ENCODE data around the gene TRIM47. TPM values are rescaled to one million over a fixed set of nuclear protein-coding genes. Genes with fewer than 3 reads are reported as not detected.
"Not testable (repeated sequence)": the region's sequence is repeated elsewhere in the genome, so short reads cannot be mapped to it uniquely, and the experiment has no call there.

TRIM47 gene
- total and polyA plus RNA-seq, 4 donors: 6.9 to 18.5 (median 13.8) TPM

- H3K9me3 ChIP-seq (ENCODE audit: control insufficient read depth in 4 of 4, low read length in 3 of 4); H3K27me3 ChIP-seq (ENCODE audit: control insufficient read depth in 4 of 4, insufficient read depth in 4 of 4, low read length in 3 of 4); H3K27ac ChIP-seq (ENCODE audit: low read depth in 1 of 2, low read length in 2 of 2); DNase-seq (ENCODE audit: low spot score); H3K36me3 ChIP-seq (ENCODE audit: control insufficient read depth in 4 of 4, insufficient read depth in 3 of 4, low read depth in 1 of 4, low read length in 3 of 4); H3K4me3 ChIP-seq (ENCODE audit: low read depth in 1 of 3, low read length in 3 of 3); H3K9ac ChIP-seq (ENCODE audit: low read depth in 1 of 2, low read length in 2 of 2); H3K4me1 ChIP-seq (ENCODE audit: control insufficient read depth in 4 of 4, insufficient read depth in 4 of 4, low read length in 3 of 4): not testable (repeated sequence)
- WGBS: 84% methylated on average over 4 of the region's 4 CpGs
Observed at GRCh38 chr17:75864887-75865286, 13.5 kb downstream of the TRIM47 start.

- DNase-seq (ENCODE audit: low spot score): no peak
- Histone ChIP-seq H3K4me1 (ENCODE audit: control insufficient read depth in 4 of 4, insufficient read depth in 4 of 4, low read length in 3 of 4) (no peaks in the 10 kb centered on the region), H3K4me3 (ENCODE audit: low read depth in 1 of 3, low read length in 3 of 3) (no peak overlapping the region), H3K9ac (ENCODE audit: low read depth in 1 of 2, low read length in 2 of 2) (no peak overlapping the region), H3K27me3 (ENCODE audit: control insufficient read depth in 4 of 4, insufficient read depth in 4 of 4, low read length in 3 of 4) (no peaks in the 10 kb centered on the region), H3K36me3 (ENCODE audit: control insufficient read depth in 4 of 4, insufficient read depth in 3 of 4, low read depth in 1 of 4, low read length in 3 of 4) (no peaks in the 10 kb centered on the region), H3K9me3 (ENCODE audit: control insufficient read depth in 4 of 4, low read length in 3 of 4) (no peaks in the 10 kb centered on the region), H3K27ac (ENCODE audit: low read depth in 1 of 2, low read length in 2 of 2) (peak overlapping the region in 1 of 2 donors; percentile 31)
- TF ChIP-seq FOXA1 (IDR thresholded peaks at IDR 0.05): no peak
- TF ChIP-seq SP1 (IDR thresholded peaks at IDR 0.05): peak; percentile 8
- WGBS: 63% methylated on average over 8 of the region's 8 CpGs
Observed at GRCh38 chr17:75864448-75864871, 13.9 kb downstream of the TRIM47 start.

- DNase-seq (ENCODE audit: low spot score): no peak
- Histone ChIP-seq H3K4me1 (ENCODE audit: control insufficient read depth in 4 of 4, insufficient read depth in 4 of 4, low read length in 3 of 4) (peaks cover 0 to 2% (median 0%) of the 10 kb centered on the region in 4 donors), H3K27me3 (ENCODE audit: control insufficient read depth in 4 of 4, insufficient read depth in 4 of 4, low read length in 3 of 4) (no peaks in the 10 kb centered on the region), H3K4me3 (ENCODE audit: low read depth in 1 of 3, low read length in 3 of 3) (no peak overlapping the region), H3K27ac (ENCODE audit: low read depth in 1 of 2, low read length in 2 of 2) (no peak overlapping the region), H3K9ac (ENCODE audit: low read depth in 1 of 2, low read length in 2 of 2) (no peak overlapping the region), H3K9me3 (ENCODE audit: control insufficient read depth in 4 of 4, low read length in 3 of 4) (no peaks in the 10 kb centered on the region), H3K36me3 (ENCODE audit: control insufficient read depth in 4 of 4, insufficient read depth in 3 of 4, low read depth in 1 of 4, low read length in 3 of 4) (no peaks in the 10 kb centered on the region)
- WGBS: 81% methylated on average over 9 of the region's 9 CpGs
- no peak for TF ChIP-seq REST (IDR thresholded peaks at IDR 0.05)
- no peak for TF ChIP-seq RAD21 (IDR thresholded peaks at IDR 0.05)
- no peak for TF ChIP-seq JUND (IDR thresholded peaks at IDR 0.05)
- TF ChIP-seq CTCF (IDR thresholded peaks at IDR 0.05; ENCODE audit: low read depth, low read length, missing input control): no peak
- no peak for TF ChIP-seq ZBTB33 (IDR thresholded peaks at IDR 0.05)
- TF ChIP-seq GABPA (IDR thresholded peaks at IDR 0.05 in 1 of 2, conservative IDR thresholded peaks at IDR 0.05 in 1 of 2): no peak
- no peak for TF ChIP-seq TAF1 (conservative IDR thresholded peaks at IDR 0.05)
- no peak for TF ChIP-seq SP1 (IDR thresholded peaks at IDR 0.05)
- TF ChIP-seq FOXA2 (IDR thresholded peaks at IDR 0.05): no peak
- no peak for TF ChIP-seq YY1 (IDR thresholded peaks at IDR 0.05)
- no peak for TF ChIP-seq EGR1 (IDR thresholded peaks at IDR 0.05; ENCODE audit: low read depth in 2 of 2)
- no peak for TF ChIP-seq MAX (IDR thresholded peaks at IDR 0.05)
- no peak for TF ChIP-seq RXRA (IDR thresholded peaks at IDR 0.05)
- no peak for TF ChIP-seq ATF3 (IDR thresholded peaks at IDR 0.05)
- no peak for TF ChIP-seq HNF4A (conservative IDR thresholded peaks at IDR 0.05)
Observed at GRCh38 chr17:75861927-75862317, 16.5 kb downstream of the TRIM47 start.

- H3K27ac ChIP-seq (ENCODE audit: low read depth in 1 of 2, low read length in 2 of 2); DNase-seq (ENCODE audit: low spot score); H3K9me3 ChIP-seq (ENCODE audit: control insufficient read depth in 4 of 4, low read length in 3 of 4); H3K36me3 ChIP-seq (ENCODE audit: control insufficient read depth in 4 of 4, insufficient read depth in 3 of 4, low read depth in 1 of 4, low read length in 3 of 4); H3K4me3 ChIP-seq (ENCODE audit: low read depth in 1 of 3, low read length in 3 of 3); H3K27me3 ChIP-seq (ENCODE audit: control insufficient read depth in 4 of 4, insufficient read depth in 4 of 4, low read length in 3 of 4); H3K9ac ChIP-seq (ENCODE audit: low read depth in 1 of 2, low read length in 2 of 2): not testable (repeated sequence)
- H3K4me1 ChIP-seq (ENCODE audit: control insufficient read depth in 4 of 4, insufficient read depth in 4 of 4, low read length in 3 of 4): peaks cover 0 to 10% (median 7%) of the 10 kb centered on the region in 4 donors
- 90% methylated on average over 10 of the region's 10 CpGs for WGBS
Observed at GRCh38 chr17:75859358-75859757, 19.0 kb downstream of the TRIM47 start.
